GM23248 (cell line): ENCODE data around the gene FHOD3. TPM values are rescaled to one million over a fixed set of nuclear protein-coding genes. Genes with fewer than 3 reads are reported as not detected.

Experiments
- DNase-seq: peaks from one replicate; pipeline ENCODE4 v3.0.0-alpha.2; 2015
- H2AFZ ChIP-seq: fragments of 200-600 bp; sonication (generic); 2 replicates; pipeline ENCODE4 v1.6.1; 2016; ENCODE audit warnings: antibody characterized with exemption
- H3F3A ChIP-seq: fragments of 200-600 bp; sonication (generic); 2 replicates; pipeline ENCODE4 v1.6.1; 2016; ENCODE audit warnings: mild to moderate bottlenecking, antibody characterized with exemption, mixed run types; ENCODE audit not compliant: insufficient read depth
- H3K27ac ChIP-seq: fragments of 200-600 bp; sonication (generic); 2 replicates; pipeline ENCODE4 v1.5.1; 2016; ENCODE audit warnings: mild to moderate bottlenecking
- H3K27me3 ChIP-seq: fragments of 200-600 bp; sonication (generic); replicated peaks from 2 replicates; pipeline ENCODE4 v1.6.1; 2016; ENCODE audit warnings: mild to moderate bottlenecking; ENCODE audit not compliant: insufficient read depth
- H3K36me3 ChIP-seq: fragments of 200-600 bp; sonication (generic); 2 replicates; pipeline ENCODE4 v1.6.1; 2016; ENCODE audit warnings: low read depth, mild to moderate bottlenecking
- H3K4me1 ChIP-seq: fragments of 200-600 bp; sonication (generic); 2 replicates; pipeline ENCODE4 v1.6.1; 2016; ENCODE audit warnings: mild to moderate bottlenecking; ENCODE audit not compliant: insufficient read depth
- H3K4me2 ChIP-seq: fragments of 200-600 bp; sonication (generic); one replicate; pipeline ENCODE4 v1.6.1; 2016; ENCODE audit warnings: mild to moderate bottlenecking; ENCODE audit not compliant: unreplicated experiment
- H3K4me3 ChIP-seq: fragments of 200-600 bp; sonication (generic); 2 replicates; pipeline ENCODE4 v1.5.1; 2016; ENCODE audit warnings: mild to moderate bottlenecking
- H3K79me2 ChIP-seq: fragments of 200-600 bp; sonication (generic); 2 replicates; pipeline ENCODE4 v1.6.1; 2016; ENCODE audit warnings: mild to moderate bottlenecking; ENCODE audit not compliant: insufficient read depth
- H3K9ac ChIP-seq: fragments of 200-600 bp; sonication (generic); 2 replicates; pipeline ENCODE4 v1.6.1; 2016; ENCODE audit warnings: mild to moderate bottlenecking
- H3K9me2 ChIP-seq: fragments of 200-600 bp; sonication (generic); 2 replicates; pipeline ENCODE4 v1.6.1; 2016; ENCODE audit warnings: mixed run types, mild to moderate bottlenecking, moderate library complexity; ENCODE audit not compliant: insufficient read depth
- H3K9me3 ChIP-seq: fragments of 200-600 bp; sonication (generic); one replicate; pipeline ENCODE4 v1.6.1; 2017; ENCODE audit warnings: low read depth
- H4K20me1 ChIP-seq: fragments of 200-600 bp; sonication (generic); 2 replicates; pipeline ENCODE4 v1.6.0; 2016; ENCODE audit not compliant: insufficient read depth
- EZH2 ChIP-seq: fragments of 200-600 bp; sonication (generic); IDR thresholded peaks from 2 replicates; pipeline ENCODE4 v1.6.1; 2018; ENCODE audit warnings: antibody characterized with exemption, mild to moderate bottlenecking; ENCODE audit not compliant: insufficient read depth, poor library complexity, severe bottlenecking
- EZH2phosphoT487 ChIP-seq: fragments of 200-600 bp; sonication (generic); IDR thresholded peaks from 2 replicates; pipeline ENCODE4 v1.6.1; 2018; ENCODE audit warnings: antibody characterized with exemption, moderate library complexity, mild to moderate bottlenecking, low read depth; ENCODE audit not compliant: insufficient read depth
- WGBS, 2 experiments: methylation state at CpG; one replicate each; pipeline ENCODE4 v1.1.6; 2015 to 2017; ENCODE audit warnings: low lambda C conversion rate in 2 of 2, low coverage in 1 of 2; ENCODE audit errors: missing lambda C conversion rate in 2 of 2; 5-methylcytosine and 5-hydroxymethylcytosine counted together
- in situ Hi-C: fragments of 300-500 bp; cut with MboI; formaldehyde crosslinking; loops from 2 replicates; pipeline ENCODE4 v1.15.0; 2020
- polyA plus RNA-seq: library from polyadenylated mRNA; unstranded; fragments of >200 nt; fragmentation: Nextera tagmentation; extraction: Ambion mirVana; gene quantifications from 2 replicates; pipeline ENCODE4 v1.2.1, GENCODE V29; 2016
- total RNA-seq: library from RNA; depleted of rRNA; stranded (reverse); fragments of >200 nt; shearing (Covaris generic); gene quantifications from 2 replicates; pipeline ENCODE4 v1.2.3, GENCODE V29; 2014

Gene FHOD3
- total and polyA plus RNA-seq, 2 experiments from 2014 or later, result 1.6 to 10.1 TPM

DNA sequence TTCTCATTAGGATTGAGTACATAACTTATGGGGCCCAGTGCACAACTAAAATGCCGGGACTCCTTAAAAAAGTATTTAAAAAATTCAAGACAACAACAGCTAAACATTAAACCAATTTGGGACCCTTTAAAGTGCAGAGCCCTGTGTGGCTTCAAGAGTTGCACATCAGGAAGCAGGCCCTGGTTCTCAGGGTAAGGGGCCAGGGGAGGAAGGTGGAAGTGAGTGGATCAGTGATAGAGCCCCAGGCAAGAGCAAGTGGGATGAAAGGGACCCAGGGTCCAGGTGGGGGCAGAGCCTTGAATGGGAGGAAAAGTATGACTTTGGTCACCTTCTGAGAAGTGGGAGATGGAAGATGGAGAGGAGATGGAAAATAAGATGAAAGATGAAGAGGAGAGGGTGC lies 2.3 kb upstream of the FHOD3 start:
- no peaks in the 10 kb centered on the region for H3K36me3 ChIP-seq
- TF ChIP-seq EZH2, result no peak
- no peak for TF ChIP-seq EZH2phosphoT487
- WGBS, 2 experiments, result 93 to 94% methylated on average over 1 of the region's 1 CpG
- no peak for DNase-seq
- peaks cover 29% of the 10 kb centered on the region for H3F3A ChIP-seq
- no peak overlapping the region for H3K27ac ChIP-seq
- no peaks in the 10 kb centered on the region for H3K9me2 ChIP-seq
- in situ Hi-C loops, result no loop called here
- H3K4me1 ChIP-seq, result peaks cover 16% of the 10 kb centered on the region
- H4K20me1 ChIP-seq, result no peaks in the 10 kb centered on the region
- no peak overlapping the region for H3K4me3 ChIP-seq
- H3K9me3 ChIP-seq, result no peaks in the 10 kb centered on the region
- no peak overlapping the region for H3K4me2 ChIP-seq
- no peak overlapping the region for H2AFZ ChIP-seq
- H3K79me2 ChIP-seq, result peaks cover 16% of the 10 kb centered on the region
- no peak overlapping the region for H3K9ac ChIP-seq
- no peaks in the 10 kb centered on the region for H3K27me3 ChIP-seq

DNA sequence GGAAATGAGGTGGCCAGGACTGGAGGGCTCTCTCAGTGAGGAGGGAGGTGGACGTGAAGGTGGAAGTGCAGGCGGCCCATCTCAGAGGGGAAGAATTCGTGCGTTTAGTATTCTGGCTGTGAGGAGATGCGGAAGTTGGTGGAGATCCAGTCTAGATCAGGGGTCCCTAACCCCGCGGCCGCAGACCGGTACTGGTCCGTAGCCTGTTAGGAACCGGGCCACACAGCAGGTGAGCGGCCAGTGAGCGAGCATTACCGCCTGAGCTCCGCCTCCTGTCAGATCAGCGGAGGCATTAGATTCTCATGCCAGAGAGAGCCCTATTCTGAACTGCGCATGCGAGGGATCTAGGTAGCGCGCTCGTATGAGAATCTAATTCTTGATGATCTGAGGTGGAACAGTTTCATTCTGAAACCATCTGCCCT lies 1.6 kb upstream of the FHOD3 start:
- no peaks in the 10 kb centered on the region for H4K20me1 ChIP-seq
- H3K4me3 ChIP-seq, result peak overlapping the region; percentile 87
- H3K4me2 ChIP-seq, result peak overlapping the region; percentile 75
- no peak for TF ChIP-seq EZH2
- TF ChIP-seq EZH2phosphoT487, result no peak
- peaks cover 16% of the 10 kb centered on the region for H3K4me1 ChIP-seq
- peak overlapping the region; percentile 83; the same call in 1 of the 2 replicates for H2AFZ ChIP-seq
- in situ Hi-C loops, result no loop called here
- peaks cover 29% of the 10 kb centered on the region for H3F3A ChIP-seq
- peaks cover 23% of the 10 kb centered on the region for H3K79me2 ChIP-seq
- 50 to 73% methylated on average over 20 to 21 of the region's 21 CpGs for WGBS, 2 experiments
- DNase-seq, result peak; percentile 31
- H3K9me3 ChIP-seq, result no peaks in the 10 kb centered on the region
- peak overlapping the region; percentile 80 for H3K9ac ChIP-seq
- H3K27me3 ChIP-seq, result no peaks in the 10 kb centered on the region
- H3K9me2 ChIP-seq, result no peaks in the 10 kb centered on the region
- no peaks in the 10 kb centered on the region for H3K36me3 ChIP-seq
- H3K27ac ChIP-seq, result peak overlapping the region; percentile 63; the same call in 1 of the 2 replicates

DNA sequence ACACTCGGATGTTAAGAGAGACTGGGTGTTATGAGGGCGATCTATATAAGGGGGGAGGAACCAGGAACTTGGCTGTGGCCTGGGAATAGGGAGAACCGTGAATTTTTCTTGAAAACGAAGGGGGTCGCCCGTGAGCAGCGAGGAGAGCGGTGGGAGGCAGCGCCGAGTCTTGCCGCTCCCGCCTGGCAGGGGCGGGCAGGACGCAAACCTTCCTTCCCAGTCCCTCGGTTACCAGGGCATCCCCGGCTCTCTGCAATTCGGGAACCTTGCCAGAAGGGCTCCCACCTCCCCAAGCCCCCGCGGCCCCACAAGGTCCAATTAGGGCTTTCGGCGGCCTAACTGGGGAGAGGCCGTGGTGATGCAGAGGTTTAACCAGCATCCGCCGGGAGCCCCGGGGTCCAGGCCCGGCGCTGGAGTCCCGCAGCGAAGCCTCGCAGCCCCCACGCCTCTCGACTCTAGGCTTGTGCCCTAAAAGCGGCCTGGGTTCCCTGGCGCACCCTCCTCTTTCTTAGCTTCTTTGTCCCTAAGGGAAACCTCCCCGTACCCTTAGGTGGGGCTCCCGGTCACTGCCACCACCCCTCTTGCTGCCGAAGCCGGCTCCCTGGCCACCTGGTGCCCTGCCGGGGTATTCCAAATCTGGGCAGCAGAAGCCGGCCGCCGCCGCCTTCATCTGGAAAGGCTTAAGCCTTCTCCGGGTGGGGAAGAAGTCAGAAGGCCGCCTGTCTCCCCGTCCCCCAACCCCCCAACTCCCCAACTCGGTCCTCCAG lies 680 bp upstream of the FHOD3 start:
- Histone ChIP-seq H3K9ac (peak overlapping the region; percentile 80), H3K4me3 (peak overlapping the region; percentile 87), H3K4me1 (peaks cover 16% of the 10 kb centered on the region), H3K4me2 (peak overlapping the region; percentile 75), H3K79me2 (peaks cover 32% of the 10 kb centered on the region), H3F3A (peaks cover 37% of the 10 kb centered on the region), H3K27ac (peak overlapping the region; percentile 63), H4K20me1 (no peaks in the 10 kb centered on the region), H2AFZ (peak overlapping the region; percentile 83), H3K27me3 (no peaks in the 10 kb centered on the region), H3K9me2 (no peaks in the 10 kb centered on the region), H3K9me3 (no peaks in the 10 kb centered on the region), H3K36me3 (no peaks in the 10 kb centered on the region)
- in situ Hi-C loops, result no loop called here
- TF ChIP-seq EZH2 (no peak), EZH2phosphoT487 (no peak)
- peak; percentile 89 for DNase-seq
- WGBS, 2 experiments, result 1 to 2% methylated on average over 35 to 47 of the region's 47 CpGs

DNA sequence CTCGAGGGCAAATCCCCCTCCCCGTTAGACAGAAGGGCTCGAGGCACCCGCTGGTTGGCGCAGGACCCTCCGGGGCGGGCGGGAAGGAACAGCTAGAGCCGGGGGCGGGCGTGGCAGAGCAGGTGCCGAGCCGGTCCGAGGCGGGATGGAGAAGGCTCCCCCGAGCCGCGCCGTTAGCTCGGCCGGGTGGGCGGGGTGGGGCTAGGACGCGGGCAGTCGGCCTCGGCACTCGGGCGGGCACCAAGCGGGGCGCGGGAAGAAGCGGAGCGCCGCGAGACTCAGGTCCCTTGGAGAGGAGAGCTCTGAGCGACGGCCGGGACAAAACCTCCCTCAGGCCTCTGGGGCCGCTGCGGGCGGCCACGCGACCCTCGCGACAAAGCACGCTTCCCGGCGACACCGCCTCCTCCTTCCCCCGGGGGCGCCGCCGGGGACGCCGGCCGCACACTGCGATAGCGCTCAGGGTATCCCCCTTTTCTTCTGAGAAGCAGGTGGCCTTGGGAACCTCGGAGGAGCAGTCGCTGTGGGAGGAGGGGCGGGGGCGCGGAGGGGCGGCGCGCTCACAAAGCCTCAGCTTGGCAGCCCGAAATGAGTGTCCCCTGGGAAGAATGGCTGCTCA lies 721 bp downstream of the FHOD3 start:
- Histone ChIP-seq H3K4me2 (peak overlapping the region; percentile 90), H3K9ac (peak overlapping the region; percentile 80), H3K9me3 (no peaks in the 10 kb centered on the region), H3K4me1 (peaks cover 23% of the 10 kb centered on the region), H4K20me1 (no peaks in the 10 kb centered on the region), H3K79me2 (peaks cover 46% of the 10 kb centered on the region), H3K4me3 (peak overlapping the region; percentile 87), H3F3A (peaks cover 29% of the 10 kb centered on the region), H3K36me3 (no peaks in the 10 kb centered on the region), H3K27me3 (no peaks in the 10 kb centered on the region), H3K27ac (no peak overlapping the region), H3K9me2 (no peaks in the 10 kb centered on the region), H2AFZ (peak overlapping the region; percentile 87)
- in situ Hi-C loops, result no loop called here
- TF ChIP-seq EZH2phosphoT487 (no peak), EZH2 (no peak)
- DNase-seq, result peak; percentile 55
- 1 to 4% methylated on average over 23 to 52 of the region's 67 CpGs for WGBS, 2 experiments
